GM12878 (cell line): ENCODE results near the gene COL26A1. TPM values are rescaled to one million over a fixed set of nuclear protein-coding genes. Genes with fewer than 3 reads are reported as not detected.

Source experiments
- BHLHE40 ChIP-seq, 2 experiments: fragments of 450-650 bp in 1 of 2; IDR thresholded peaks; 2 replicates each; pipeline ENCODE4 v1.6.1; 2011 to 2017; ENCODE audit warnings: low read depth in 2 of 2, borderline replicate concordance in 1 of 2, improper control_type of control experiment in 1 of 2, low read length in 1 of 2, mild to moderate bottlenecking in 1 of 2
- CEBPZ ChIP-seq: fragments of 150-350 bp; IDR thresholded peaks from 2 replicates; pipeline ENCODE4 v1.6.1; 2016; ENCODE audit warnings: low read depth, low read length
- CREM ChIP-seq: IDR thresholded peaks from 2 replicates; pipeline ENCODE4 v1.6.1; 2014; ENCODE audit warnings: antibody characterized with exemption, low read depth
- EP300 ChIP-seq, 2 experiments: fragments of 150-350 bp in 1 of 2; IDR thresholded peaks; 2 replicates each; pipeline ENCODE4 v1.6.1; 2011 to 2012; ENCODE audit warnings: low read depth in 2 of 2, low read length in 2 of 2, borderline replicate concordance in 1 of 2, improper control_type of control experiment in 1 of 2, inconsistent platforms in 1 of 2; ENCODE audit not compliant: control insufficient read depth in 1 of 2
- FOS ChIP-seq: IDR thresholded peaks from 3 replicates; pipeline ENCODE4 v1.6.1; 2011; ENCODE audit warnings: borderline replicate concordance; ENCODE audit not compliant: insufficient read length; ENCODE audit errors: extremely low read depth
- KAT2A ChIP-seq: conservative IDR thresholded peaks from 2 replicates; pipeline ENCODE4 v1.6.1; 2011; ENCODE audit warnings: low read depth, low read length; ENCODE audit not compliant: control insufficient read depth
- KDM1A ChIP-seq: fragments of 200-600 bp; sonication (generic); IDR thresholded peaks from 2 replicates; pipeline ENCODE4 v1.6.1; 2016; ENCODE audit warnings: borderline replicate concordance
- NR2C1 ChIP-seq: fragments of 450-650 bp; IDR thresholded peaks from 2 replicates; pipeline ENCODE4 v1.6.1; 2017; ENCODE audit warnings: antibody characterized with exemption, mild to moderate bottlenecking, moderate library complexity
- NRF1 ChIP-seq: conservative IDR thresholded peaks from 2 replicates; pipeline ENCODE4 v1.6.1; 2011; ENCODE audit warnings: mild to moderate bottlenecking, low read depth, low read length, improper control_type of control experiment
- PAX5 ChIP-seq: IDR thresholded peaks from 2 replicates; pipeline ENCODE4 v1.6.1; 2011; ENCODE audit warnings: low read depth, low read length, borderline replicate concordance
- PML ChIP-seq: IDR thresholded peaks from 2 replicates; pipeline ENCODE4 v1.6.1; 2012; ENCODE audit warnings: low read length, inconsistent platforms
- RAD21 ChIP-seq: IDR thresholded peaks from 2 replicates; pipeline ENCODE4 v1.6.1; 2011; ENCODE audit warnings: mild to moderate bottlenecking, low read depth, low read length, moderate library complexity; ENCODE audit not compliant: insufficient read depth
- RAD51 ChIP-seq: fragments of 450-650 bp; IDR thresholded peaks from 2 replicates; pipeline ENCODE4 v1.6.1; 2016; ENCODE audit warnings: moderate library complexity, mild to moderate bottlenecking, inconsistent platforms
- RELA ChIP-seq: fragments of 450-650 bp; IDR thresholded peaks from 2 replicates; pipeline ENCODE4 v1.8.0; 2014; ENCODE audit warnings: borderline replicate concordance; ENCODE audit not compliant: partially characterized antibody
- SMC3 ChIP-seq: IDR thresholded peaks from 2 replicates; pipeline ENCODE4 v1.6.1; 2011; ENCODE audit warnings: low read length, improper control_type of control experiment, borderline replicate concordance
- TCF3 ChIP-seq: IDR thresholded peaks from 2 replicates; pipeline ENCODE4 v1.6.1; 2012; ENCODE audit warnings: low read depth, mild to moderate bottlenecking, low read length, borderline replicate concordance; ENCODE audit not compliant: insufficient read depth
- USF2 ChIP-seq: IDR thresholded peaks from 2 replicates; pipeline ENCODE4 v1.6.1; 2011; ENCODE audit warnings: low read depth, low read length, improper control_type of control experiment, borderline replicate concordance
- ZNF622 ChIP-seq: fragments of 450-650 bp; IDR thresholded peaks from 2 replicates; pipeline ENCODE4 v1.6.1; 2017; ENCODE audit warnings: mild to moderate bottlenecking, inconsistent platforms
- ZZZ3 ChIP-seq: IDR thresholded peaks from 2 replicates; pipeline ENCODE4 v1.6.1; 2011; ENCODE audit warnings: low read depth; ENCODE audit not compliant: control insufficient read depth, insufficient read length
- polyA plus RNA-seq, 11 experiments: library from polyadenylated mRNA; depleted of rRNA in 4 of 11; unstranded in 6 of 11; stranded (reverse) in 5 of 11; fragments of >200 nt; fragmentation: Nextera tagmentation in 4 of 11; fragmentation: Illumina TruSeq in 1 of 11; extraction: Ambion mirVana in 4 of 11; extraction: Trizol in 1 of 11; gene quantifications; 1 replicate in 1 of 11; 2 replicates in 10 of 11; pipeline versions ENCODE4 v1.2.1 to v1.2.3, GENCODE V29; 2011 to 2016; ENCODE audit warnings: inconsistent platforms in 2 of 11, missing spikeins in 2 of 11, low read depth in 1 of 11
- total RNA-seq, 4 experiments: library from RNA; depleted of rRNA in 3 of 4; stranded (reverse); fragments of >200 nt in 3 of 4; fragmentation: Illumina TruSeq in 1 of 4; extraction: Trizol in 1 of 4; gene quantifications; 2 replicates each; pipeline versions ENCODE4 v1.2.1 to v1.2.3, GENCODE V29; 2013 to 2021
- TF ChIP-seq, protein P1 (sequence below): IDR thresholded peaks from 2 replicates; pipeline ENCODE4 v1.6.1; 2012; ENCODE audit warnings: low read depth, low read length, improper control_type of control experiment
- TF ChIP-seq, protein P2 (sequence below): IDR thresholded peaks from 2 replicates; pipeline ENCODE4 v1.6.1; 2012; ENCODE audit warnings: low read length, inconsistent platforms
- TF ChIP-seq, protein P3 (sequence below): IDR thresholded peaks from 2 replicates; pipeline ENCODE4 v1.6.1; 2011; ENCODE audit warnings: borderline replicate concordance, low read depth, mild to moderate bottlenecking, moderate library complexity, low read length; ENCODE audit not compliant: insufficient read depth, poor library complexity, severe bottlenecking

The COL26A1 gene
- total and polyA plus RNA-seq, 10 of the 15 experiments (the other 5 are each of a cell fraction or from before 2014, with no cell fraction given) = 0.08 TPM; not detected in 9

DNA sequence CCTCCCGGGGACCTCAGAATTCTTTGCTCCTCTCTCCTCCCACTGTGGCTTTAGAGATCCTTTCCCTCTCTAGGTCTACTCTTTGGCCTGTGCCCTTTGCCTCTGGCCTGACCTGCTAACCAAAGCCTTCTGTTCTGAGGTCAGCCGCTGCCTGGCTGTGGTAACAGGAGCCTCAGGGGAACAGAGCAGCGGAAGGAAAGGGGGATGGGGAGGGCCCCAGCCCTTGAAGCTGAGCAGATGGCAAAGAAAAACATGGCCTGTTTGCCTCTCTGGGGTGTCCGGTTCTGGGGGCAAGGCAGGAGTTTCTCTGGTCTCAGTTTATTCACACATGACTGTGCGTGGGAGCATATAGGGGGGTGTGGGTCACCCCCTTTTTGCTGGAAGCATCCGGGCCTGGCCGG is 28.2 kb downstream of the COL26A1 start (continued):
- TF ChIP-seq, protein P1, sequence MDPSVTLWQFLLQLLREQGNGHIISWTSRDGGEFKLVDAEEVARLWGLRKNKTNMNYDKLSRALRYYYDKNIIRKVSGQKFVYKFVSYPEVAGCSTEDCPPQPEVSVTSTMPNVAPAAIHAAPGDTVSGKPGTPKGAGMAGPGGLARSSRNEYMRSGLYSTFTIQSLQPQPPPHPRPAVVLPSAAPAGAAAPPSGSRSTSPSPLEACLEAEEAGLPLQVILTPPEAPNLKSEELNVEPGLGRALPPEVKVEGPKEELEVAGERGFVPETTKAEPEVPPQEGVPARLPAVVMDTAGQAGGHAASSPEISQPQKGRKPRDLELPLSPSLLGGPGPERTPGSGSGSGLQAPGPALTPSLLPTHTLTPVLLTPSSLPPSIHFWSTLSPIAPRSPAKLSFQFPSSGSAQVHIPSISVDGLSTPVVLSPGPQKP = 0 out of 2 replicates have a peak, but pooled peaks have one; percentile 39
- TF ChIP-seq ZNF622 = no peak
- no peak for TF ChIP-seq KDM1A
- TF ChIP-seq CEBPZ = no peak
- TF ChIP-seq BHLHE40 (IDR thresholded peaks at IDR 0.05; ENCODE audit: borderline replicate concordance in 1 of 2, low read depth in 2 of 2, low read length in 1 of 2) = peak; percentile 47 to 56; a peak in 3 of 4 replicates
- TF ChIP-seq PML = no peak
- no peak for TF ChIP-seq FOS
- TF ChIP-seq NR2C1 = peak; percentile 81
- TF ChIP-seq NRF1 = no peak
- TF ChIP-seq PAX5 = peak; percentile 85; the same call in 1 of the 2 replicates
- TF ChIP-seq, protein P2, sequence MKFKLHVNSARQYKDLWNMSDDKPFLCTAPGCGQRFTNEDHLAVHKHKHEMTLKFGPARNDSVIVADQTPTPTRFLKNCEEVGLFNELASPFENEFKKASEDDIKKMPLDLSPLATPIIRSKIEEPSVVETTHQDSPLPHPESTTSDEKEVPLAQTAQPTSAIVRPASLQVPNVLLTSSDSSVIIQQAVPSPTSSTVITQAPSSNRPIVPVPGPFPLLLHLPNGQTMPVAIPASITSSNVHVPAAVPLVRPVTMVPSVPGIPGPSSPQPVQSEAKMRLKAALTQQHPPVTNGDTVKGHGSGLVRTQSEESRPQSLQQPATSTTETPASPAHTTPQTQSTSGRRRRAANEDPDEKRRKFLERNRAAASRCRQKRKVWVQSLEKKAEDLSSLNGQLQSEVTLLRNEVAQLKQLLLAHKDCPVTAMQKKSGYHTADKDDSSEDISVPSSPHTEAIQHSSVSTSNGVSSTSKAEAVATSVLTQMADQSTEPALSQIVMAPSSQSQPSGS = 0 out of 2 replicates have a peak, but pooled peaks have one; percentile 38
- peak; percentile 60 to 69; a peak in 2 of 4 replicates for TF ChIP-seq EP300 (IDR thresholded peaks at IDR 0.05; ENCODE audit: borderline replicate concordance in 1 of 2, control insufficient read depth in 1 of 2, low read depth in 2 of 2, low read length in 2 of 2)
- TF ChIP-seq RAD21 = no peak; the same call in 1 of the 2 replicates
- 0 out of 2 replicates have a peak, but pooled peaks have one; percentile 44 for TF ChIP-seq TCF3
- no peak for TF ChIP-seq RAD51
- TF ChIP-seq, protein P3, sequence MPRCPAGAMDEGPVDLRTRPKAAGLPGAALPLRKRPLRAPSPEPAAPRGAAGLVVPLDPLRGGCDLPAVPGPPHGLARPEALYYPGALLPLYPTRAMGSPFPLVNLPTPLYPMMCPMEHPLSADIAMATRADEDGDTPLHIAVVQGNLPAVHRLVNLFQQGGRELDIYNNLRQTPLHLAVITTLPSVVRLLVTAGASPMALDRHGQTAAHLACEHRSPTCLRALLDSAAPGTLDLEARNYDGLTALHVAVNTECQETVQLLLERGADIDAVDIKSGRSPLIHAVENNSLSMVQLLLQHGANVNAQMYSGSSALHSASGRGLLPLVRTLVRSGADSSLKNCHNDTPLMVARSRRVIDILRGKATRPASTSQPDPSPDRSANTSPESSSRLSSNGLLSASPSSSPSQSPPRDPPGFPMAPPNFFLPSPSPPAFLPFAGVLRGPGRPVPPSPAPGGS = no peak
- no peak for TF ChIP-seq KAT2A
- no peak for TF ChIP-seq ZZZ3
- TF ChIP-seq CREM = peak; percentile 51
- TF ChIP-seq RELA = no peak
- no peak for TF ChIP-seq USF2
- TF ChIP-seq SMC3 = peak; percentile 12; the same call in 1 of the 2 replicates
